SHP77 (cell line): Measurements from ENCODE around the gene SPI1.

Experiments used
- DNase-seq, 2 experiments: peaks; one replicate each; lab custom pipeline; 2025; lab: John Stamatoyannopoulos, UW

The SPI1 gene

GRCh38 chr11:47406896-47407745 is 28.8 kb upstream of the SPI1 start:
- DNase-seq, result no peak

GRCh38 chr11:47403571-47403970 is 25.2 kb upstream of the SPI1 start:
- no peak for DNase-seq

GRCh38 chr11:47403135-47403534 is 24.8 kb upstream of the SPI1 start:
- DNase-seq, result no peak

GRCh38 chr11:47400768-47401279 is 22.5 kb upstream of the SPI1 start:
- DNase-seq, result no peak

DNA sequence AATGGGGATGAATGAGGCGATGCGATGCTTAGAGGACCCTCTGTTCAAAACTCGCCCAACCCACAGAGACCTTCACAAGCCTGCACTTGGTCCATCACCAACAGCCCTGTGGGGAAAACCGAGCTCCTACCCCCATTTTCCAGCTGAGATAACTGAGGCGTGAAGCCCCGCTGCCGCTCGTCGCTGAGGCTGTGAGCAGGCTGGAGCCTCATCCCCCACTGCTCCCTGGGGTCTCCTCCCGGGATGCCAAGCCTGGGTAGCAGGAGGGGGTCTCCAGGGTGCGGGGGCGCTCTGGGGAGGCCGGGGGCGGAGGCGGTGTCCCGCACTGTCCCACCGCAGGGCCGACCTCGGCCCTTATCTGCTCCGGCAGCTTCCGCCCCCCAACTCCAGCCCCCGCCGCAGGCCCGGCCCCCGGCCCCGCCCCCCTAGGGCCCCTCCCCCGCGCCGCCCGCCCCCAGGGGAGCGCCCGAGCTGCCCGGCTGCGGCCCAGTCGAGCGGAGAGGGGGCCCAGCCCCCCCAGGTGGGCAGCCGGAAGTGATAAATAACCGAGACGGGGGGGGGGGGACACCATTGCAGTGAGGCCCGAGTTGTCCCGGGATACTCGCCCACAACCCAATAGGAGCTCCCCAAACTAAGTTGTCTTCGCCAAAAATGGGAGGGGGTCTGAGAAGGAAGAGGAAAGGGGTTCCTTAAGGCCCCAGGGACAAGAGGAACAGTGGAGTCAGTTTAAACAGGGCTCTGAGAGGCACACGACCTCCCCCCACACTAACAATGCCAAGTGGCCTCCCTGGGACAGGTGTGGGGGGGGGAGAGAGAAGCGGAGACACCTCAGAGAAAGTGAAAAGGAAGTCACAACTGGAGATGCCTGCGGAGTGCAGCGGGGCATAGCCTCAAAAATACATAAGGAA is 21.8 kb upstream of the SPI1 start:
- no peak for DNase-seq

DNA sequence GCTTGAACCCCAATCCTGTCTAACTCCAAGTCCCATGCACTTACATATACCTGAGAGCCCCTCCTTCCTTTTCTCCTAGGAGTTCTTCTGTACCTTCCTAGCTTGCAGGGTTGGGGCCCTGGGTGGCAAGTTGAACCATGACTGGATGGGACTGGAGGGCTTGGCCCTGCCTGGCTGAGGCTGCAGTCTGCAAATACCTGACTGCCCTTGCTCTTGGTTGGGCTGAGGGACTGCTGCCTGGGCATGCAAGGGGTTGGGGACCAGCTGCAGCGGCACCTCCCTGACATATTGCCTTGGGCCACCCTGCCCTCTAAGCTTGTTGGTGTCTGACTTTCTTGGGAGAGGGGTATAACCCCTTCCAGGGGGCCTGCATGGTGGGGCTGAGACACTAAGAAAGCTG is 20.2 kb upstream of the SPI1 start:
- no peak for DNase-seq

DNA sequence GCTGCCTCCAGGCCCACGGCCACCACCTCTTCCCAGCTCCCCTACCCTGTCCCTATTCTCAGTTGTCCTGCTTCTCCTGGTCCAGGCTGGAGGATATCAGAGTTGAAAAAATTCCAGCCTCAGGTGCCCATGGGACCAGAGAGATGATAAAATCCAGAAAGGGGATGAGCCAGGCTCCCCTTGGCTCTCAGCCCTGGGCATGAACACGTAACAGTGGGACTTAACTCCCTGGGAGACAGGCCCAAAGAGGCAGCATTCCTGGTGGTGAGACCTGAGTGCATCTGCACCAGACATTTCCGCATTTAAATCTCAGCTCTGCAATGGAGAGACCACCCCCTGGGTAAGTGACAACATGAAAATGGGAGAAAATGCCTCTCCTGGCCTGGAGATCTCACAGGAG is 19.7 kb upstream of the SPI1 start:
- no peak for DNase-seq

DNA sequence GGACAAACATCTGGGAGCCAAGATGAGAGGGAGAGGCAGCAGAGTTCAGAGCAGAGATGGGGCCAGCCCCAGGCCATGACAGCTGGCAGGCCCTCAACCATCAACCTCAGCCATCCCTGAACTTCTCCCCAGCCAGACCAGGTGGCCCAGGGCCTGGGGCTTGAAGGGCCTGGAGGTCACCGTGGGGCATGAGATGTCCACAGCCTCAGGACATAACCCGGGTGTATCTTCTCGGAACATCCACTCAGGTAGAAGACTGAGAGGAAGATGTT is 17.6 kb upstream of the SPI1 start:
- DNase-seq, result no peak

GRCh38 chr11:47395223-47396048 is 17.1 kb upstream of the SPI1 start:
- DNase-seq, result no peak

DNA sequence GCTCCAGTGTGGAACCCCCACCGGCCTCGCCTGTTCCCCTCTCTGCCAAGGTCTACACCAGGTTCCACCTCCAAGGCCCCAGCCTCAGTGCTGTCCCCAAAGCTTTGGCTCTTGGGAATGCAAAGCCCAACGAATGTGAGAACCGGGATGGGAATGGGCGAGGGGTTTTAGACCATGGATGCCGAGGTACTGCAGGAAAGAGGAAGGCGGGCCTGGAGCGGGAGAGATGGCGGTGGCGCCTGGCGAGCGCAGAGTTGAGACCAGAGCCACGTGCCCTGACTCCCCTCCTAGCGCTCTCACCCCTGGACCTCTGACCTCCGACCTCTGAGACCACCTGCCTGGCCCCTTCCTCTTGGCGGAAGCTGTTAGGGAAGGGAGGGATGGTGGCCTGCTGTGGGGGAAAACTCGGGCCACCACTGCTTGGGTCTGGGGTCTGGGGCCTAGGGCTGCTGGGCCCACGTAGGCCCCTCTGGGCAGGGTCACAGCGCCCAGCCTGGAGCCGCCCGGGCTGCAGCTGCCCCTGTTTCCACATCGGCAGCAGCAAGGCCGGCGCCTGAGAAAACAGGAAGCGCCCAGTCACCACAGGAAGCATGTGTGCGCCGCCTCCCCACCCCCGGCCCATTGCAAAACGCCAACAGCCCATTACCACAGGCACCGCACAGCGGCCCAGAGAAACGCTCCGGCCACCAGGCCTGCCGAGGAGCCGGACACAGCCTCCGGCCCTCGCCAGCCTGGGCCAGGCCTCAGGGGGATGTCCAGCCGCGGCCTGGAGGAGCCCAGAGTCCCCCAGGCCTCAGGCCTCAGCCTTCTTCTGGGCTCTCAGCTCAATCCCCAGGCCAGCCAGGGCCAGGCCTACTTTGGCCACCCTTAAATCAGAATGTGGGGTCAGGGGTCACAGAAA is 16.2 kb upstream of the SPI1 start:
- DNase-seq, result peak; percentile 13 to 61

GRCh38 chr11:47394050-47394321 is 15.6 kb upstream of the SPI1 start:
- DNase-seq, result no peak

DNA sequence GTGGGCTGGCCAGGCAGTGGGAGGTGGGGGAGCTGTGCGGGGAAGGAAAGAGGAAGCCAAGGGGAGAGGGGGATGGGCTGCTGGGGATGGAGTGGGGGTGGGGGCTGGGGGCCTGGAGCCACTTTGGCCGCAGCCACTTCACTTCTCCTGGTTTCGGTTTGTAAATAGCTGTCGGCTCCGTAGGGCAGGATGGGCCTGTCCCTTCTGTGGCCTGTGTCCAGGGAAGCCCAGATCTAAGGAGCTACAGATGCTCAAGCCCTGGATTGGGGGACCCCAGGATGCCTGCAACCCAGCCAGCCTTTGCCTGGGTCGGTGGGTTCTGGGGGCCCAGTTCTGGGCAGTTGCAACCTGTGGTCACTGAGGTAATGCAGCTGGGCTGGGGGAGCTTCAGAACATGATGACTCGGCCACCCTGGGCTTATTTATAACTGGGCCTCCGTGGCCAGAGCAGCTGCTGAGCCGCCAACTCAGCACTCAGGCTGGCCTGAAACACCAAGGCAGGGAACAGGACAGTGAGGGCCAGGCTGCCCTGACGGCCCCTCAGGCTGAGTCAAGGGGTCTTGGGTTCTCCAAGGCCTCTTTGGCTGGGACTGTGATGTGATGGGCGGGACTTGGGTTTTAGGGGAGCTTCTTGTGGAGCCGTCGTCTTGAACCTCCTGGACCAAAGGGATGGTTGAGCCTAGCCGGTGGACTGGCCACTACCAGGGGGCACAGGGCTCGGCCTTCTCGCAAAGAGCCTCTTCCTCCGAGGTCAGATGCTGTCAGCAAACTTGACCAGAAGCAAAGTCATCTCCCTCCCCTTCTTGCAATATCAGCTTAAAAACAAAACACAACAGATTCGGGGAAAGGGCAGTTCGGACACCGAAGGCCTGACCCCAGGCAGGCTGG is 15.1 kb upstream of the SPI1 start:
- DNase-seq, result no peak

DNA sequence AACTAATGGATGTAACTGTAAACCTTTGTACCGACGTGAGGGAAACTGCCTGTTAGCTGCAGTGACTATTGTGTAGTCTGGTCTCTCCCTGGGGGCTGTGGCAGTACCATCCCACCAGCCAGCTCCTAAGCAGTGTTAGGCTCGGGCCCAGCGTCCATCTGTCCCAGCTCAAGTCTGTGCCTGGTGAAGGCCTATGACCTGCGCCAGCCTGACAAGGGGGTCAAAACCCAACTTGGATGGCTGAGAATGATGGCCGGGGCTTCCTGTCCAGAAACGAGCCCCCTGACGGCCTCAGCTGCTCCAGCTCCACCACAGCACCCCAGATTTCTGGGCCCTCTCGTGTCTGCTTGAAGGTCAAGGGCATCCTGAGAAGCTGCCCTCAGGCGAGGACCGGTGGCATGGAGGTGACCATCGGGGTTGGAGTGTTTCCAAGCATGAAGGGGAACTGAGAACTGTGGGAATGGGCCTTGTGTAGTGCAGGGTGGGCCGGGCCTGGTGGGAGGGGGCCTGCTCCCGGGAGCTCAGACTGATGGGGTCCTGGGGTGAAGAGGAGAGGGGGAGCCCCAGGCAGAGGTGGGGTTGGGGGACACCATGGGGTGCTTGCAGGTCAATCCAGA is 14.3 kb upstream of the SPI1 start:
- DNase-seq, result no peak

DNA sequence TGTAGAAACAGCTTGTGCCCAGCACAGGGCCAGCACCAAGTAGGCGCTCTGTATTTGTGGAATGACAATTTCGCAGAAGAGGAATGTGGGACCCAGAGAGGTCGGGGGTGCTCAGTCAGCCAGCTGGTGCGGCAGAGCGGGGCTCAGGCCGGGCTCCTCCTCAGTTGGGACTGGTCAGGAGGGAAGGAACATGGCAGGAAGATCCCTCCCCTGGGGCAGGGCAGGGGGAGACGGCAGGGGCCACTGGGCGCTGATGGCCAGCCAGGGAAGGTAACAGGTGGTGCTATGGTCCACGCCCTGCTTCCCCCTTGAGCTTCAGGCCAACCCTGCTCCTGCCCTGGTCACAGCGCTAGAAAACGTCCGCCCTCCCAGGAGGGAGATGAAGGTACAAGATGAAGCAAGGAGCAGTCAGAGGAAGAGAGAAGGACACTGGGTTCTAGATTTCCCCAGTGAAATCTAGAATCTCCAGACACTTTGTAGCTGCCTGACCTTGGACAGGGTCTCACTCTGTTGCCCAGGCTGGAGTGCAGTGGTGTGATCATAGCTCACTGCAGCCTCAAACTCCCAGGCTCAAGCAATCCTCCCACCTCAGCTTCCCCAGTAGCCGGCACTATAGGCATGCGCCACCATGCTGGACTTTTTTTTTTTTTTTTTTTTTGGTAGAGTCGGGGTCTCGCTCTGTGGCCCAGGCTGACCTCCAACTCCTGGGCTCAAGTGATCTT is 13.5 kb upstream of the SPI1 start:
- DNase-seq, result no peak

DNA sequence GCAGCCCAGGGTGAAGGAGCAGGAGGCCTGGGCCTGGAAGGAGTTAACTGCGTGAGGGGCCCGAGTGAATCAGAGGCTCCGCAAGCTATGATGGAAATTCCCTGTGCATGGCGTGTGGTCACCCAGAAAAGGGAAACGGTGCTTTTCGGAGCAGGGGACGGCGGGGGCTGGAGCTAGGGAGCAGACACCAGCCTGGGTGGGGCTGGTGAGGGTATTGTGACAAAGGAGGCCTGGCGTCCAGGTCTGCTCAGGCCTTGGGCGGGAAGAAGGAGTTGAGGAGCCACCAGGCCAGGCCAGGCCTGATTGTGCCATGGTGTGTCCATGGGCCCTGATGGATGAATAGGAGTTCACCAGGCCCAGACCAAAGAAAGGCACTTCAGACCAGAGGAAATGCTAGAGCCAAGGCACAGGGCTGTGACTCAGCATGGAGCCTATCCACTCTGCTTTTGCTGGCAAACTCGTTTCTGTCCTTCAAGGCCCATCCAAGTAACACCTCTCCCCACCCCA is 12.8 kb upstream of the SPI1 start:
- no peak for DNase-seq

- DNase-seq, result no peak
Measured at GRCh38 chr11:47390422-47390760, 12.0 kb upstream of the SPI1 start.

- DNase-seq, result no peak
Measured at GRCh38 chr11:47389577-47390421, 11.5 kb upstream of the SPI1 start.
